Measurements from ENCODE around the gene BDNF. TPM values are rescaled to one million over a fixed set of nuclear protein-coding genes. Genes with fewer than 3 reads are reported as not detected.

Gene BDNF
- total RNA-seq, 1 experiment from 2014 or later = 6.3 TPM

DNA sequence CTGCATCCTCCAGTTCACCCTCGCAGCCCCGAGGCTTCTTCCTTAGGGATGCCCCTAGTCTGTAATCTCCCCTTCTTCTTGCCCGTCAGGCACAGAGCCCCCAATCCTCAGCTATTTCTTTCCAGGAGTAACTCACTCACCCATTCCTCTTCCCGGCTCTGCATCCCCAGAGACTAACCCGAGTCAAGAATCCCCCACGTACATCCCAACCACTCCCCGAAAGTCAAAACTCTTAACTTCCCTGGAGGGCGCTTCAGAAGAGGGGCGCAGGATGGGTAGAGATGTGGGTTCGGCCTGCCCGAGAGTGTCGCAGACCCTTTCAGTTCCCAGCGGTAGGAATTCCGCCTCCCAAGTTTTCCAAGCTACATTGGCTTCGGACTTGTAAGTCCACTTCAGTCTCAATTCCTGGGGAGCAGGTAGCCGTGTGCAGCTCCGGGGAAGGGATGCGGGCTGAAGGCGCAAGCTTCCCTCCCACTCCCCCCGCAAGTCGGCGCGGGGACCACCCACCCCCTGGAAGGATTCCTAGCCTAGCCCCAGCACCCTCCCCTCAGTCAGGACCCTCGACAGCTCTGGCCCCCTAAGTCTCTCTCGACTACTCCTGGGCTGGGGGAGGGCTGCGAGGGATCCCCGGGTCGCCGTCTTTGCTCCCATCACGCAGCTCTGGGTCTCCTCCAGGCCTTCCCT is 871 bp downstream of the BDNF start:
- ChIA-PET CTCF (interaction anchor here (0.6 to 8.9 kb wide), 57 partner anchors 10 to 1937 kb away, joined by 3 to 139 read pairs (median 4); partner anchors contain the start of genes KIF18A, LIN7C and METTL15), POLR2A (interaction anchor here (0.6 to 6.6 kb wide), 16 partner anchors 19 to 1635 kb away, joined by 3 to 68 read pairs (median 3); partner anchors contain the start of genes KIF18A, LIN7C and METTL15)
- peak; percentile 55 for DNase-seq (ENCODE audit: unreplicated experiment)
- Mint-ChIP-seq H3K36me3 (ENCODE audit: insufficient read depth, unreplicated experiment) (no peaks in the 10 kb centered on the region), H3K9me3 (ENCODE audit: unreplicated experiment) (no peaks in the 10 kb centered on the region), H3K27me3 (ENCODE audit: insufficient read depth, unreplicated experiment) (no peaks in the 10 kb centered on the region), H3K4me1 (ENCODE audit: insufficient read depth, unreplicated experiment) (peaks cover 11% of the 10 kb centered on the region), H3K27ac (ENCODE audit: low read depth, unreplicated experiment) (peak overlapping the region; percentile 82), H3K4me3 (ENCODE audit: unreplicated experiment) (peak overlapping the region; percentile 97)
- TF ChIP-seq, protein P1, sequence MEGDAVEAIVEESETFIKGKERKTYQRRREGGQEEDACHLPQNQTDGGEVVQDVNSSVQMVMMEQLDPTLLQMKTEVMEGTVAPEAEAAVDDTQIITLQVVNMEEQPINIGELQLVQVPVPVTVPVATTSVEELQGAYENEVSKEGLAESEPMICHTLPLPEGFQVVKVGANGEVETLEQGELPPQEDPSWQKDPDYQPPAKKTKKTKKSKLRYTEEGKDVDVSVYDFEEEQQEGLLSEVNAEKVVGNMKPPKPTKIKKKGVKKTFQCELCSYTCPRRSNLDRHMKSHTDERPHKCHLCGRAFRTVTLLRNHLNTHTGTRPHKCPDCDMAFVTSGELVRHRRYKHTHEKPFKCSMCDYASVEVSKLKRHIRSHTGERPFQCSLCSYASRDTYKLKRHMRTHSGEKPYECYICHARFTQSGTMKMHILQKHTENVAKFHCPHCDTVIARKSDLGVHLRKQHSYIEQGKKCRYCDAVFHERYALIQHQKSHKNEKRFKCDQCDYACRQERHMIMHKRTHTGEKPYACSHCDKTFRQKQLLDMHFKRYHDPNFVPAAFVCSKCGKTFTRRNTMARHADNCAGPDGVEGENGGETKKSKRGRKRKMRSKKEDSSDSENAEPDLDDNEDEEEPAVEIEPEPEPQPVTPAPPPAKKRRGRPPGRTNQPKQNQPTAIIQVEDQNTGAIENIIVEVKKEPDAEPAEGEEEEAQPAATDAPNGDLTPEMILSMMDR (IDR thresholded peaks at IDR 0.05; ENCODE audit: unreplicated experiment) = no peak
- intact Hi-C loops (cut with micrococcal nuclease) = loop anchor here (1.0 to 10.0 kb wide), 6 partner anchors 829 to 1735 kb away; no protein-coding TSS in a partner anchor
- no TSS peak for BruUV-seq (replicated peaks)

DNA sequence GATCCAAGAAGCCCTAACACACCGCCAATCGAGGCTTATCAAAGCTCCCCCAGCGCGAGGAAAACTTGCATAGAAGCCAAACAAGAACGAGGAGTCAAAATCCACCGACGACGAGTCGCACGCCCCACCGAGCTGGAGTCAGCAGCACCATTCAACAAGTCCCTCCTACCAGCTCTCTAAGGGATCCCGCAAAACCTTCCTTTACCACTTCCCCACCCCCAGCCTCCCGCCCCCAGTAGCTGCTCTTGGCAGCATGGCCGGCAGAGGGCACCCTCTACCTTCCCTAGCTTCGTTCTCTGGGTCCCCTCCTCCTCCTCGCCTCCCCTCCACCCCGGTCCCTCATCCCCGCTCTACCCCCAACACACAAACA is 1.4 kb downstream of the BDNF start:
- ChIA-PET CTCF (interaction anchor here (0.6 to 8.9 kb wide), 55 partner anchors 10 to 1645 kb away, joined by 3 to 139 read pairs (median 4); partner anchors contain the start of genes KIF18A, LIN7C and METTL15), POLR2A (interaction anchor here (0.6 to 6.6 kb wide), 14 partner anchors 19 to 1635 kb away, joined by 3 to 68 read pairs (median 3); partner anchors contain the start of genes KIF18A, LIN7C and METTL15)
- H3K4me1 Mint-ChIP-seq (ENCODE audit: insufficient read depth, unreplicated experiment) = peaks cover 11% of the 10 kb centered on the region
- BruUV-seq (replicated peaks) = no TSS peak
- peak overlapping the region; percentile 97 for H3K4me3 Mint-ChIP-seq (ENCODE audit: unreplicated experiment)
- no peaks in the 10 kb centered on the region for H3K36me3 Mint-ChIP-seq (ENCODE audit: insufficient read depth, unreplicated experiment)
- no peaks in the 10 kb centered on the region for H3K9me3 Mint-ChIP-seq (ENCODE audit: unreplicated experiment)
- H3K27ac Mint-ChIP-seq (ENCODE audit: low read depth, unreplicated experiment) = no peak overlapping the region
- DNase-seq (ENCODE audit: unreplicated experiment) = peak; percentile 89
- intact Hi-C loops (cut with micrococcal nuclease) = loop anchor here (1.0 to 10.0 kb wide), 6 partner anchors 830 to 1736 kb away; no protein-coding TSS in a partner anchor
- TF ChIP-seq, protein P1 (IDR thresholded peaks at IDR 0.05; ENCODE audit: unreplicated experiment) = peak; percentile 84
- no peaks in the 10 kb centered on the region for H3K27me3 Mint-ChIP-seq (ENCODE audit: insufficient read depth, unreplicated experiment)

DNA sequence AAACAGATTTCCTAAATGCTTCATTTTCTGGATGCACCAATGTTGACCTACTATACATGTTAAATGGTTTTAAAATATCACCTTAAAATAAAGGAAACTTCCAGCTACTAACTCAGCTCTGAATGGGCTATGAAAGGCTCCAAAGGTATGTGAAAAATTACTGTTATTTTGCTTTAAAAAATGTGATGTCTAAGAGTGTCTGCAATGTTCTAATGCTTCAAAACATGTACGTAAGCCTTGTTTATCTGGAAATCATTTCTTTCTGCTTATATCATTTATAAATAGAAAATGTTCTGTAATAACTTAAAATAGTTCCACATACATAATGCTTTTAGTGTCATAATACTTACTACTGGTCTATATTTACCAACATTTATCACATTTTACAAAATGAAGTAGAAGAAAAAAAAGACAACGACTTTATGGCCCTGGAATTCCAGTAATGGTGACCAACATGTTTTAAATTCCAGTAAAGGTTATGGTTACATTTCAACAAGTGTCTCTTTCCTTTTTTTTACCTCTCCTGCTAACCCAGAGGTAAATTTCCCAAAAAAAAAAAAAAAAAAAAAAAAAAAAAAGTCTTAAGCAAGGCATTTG is 2.5 kb downstream of the BDNF start:
- H3K27ac Mint-ChIP-seq (ENCODE audit: low read depth, unreplicated experiment) = no peak overlapping the region
- POLR2A ChIA-PET = interaction anchor here (0.5 to 0.7 kb wide), 2 partner anchors 457 to 823 kb away, joined by 4 to 5 read pairs; no protein-coding TSS in a partner anchor
- TF ChIP-seq, protein P1 (IDR thresholded peaks at IDR 0.05; ENCODE audit: unreplicated experiment) = no peak
- no peak for DNase-seq (ENCODE audit: unreplicated experiment)
- H3K36me3 Mint-ChIP-seq (ENCODE audit: insufficient read depth, unreplicated experiment) = no peaks in the 10 kb centered on the region
- H3K4me1 Mint-ChIP-seq (ENCODE audit: insufficient read depth, unreplicated experiment) = peaks cover 5% of the 10 kb centered on the region
- H3K4me3 Mint-ChIP-seq (ENCODE audit: unreplicated experiment) = no peak overlapping the region
- H3K9me3 Mint-ChIP-seq (ENCODE audit: unreplicated experiment) = no peaks in the 10 kb centered on the region
- H3K27me3 Mint-ChIP-seq (ENCODE audit: insufficient read depth, unreplicated experiment) = no peaks in the 10 kb centered on the region
- BruUV-seq (replicated peaks) = no TSS peak
- CTCF ChIA-PET = interaction anchor here (0.6 to 4.2 kb wide), 12 partner anchors 8 to 1734 kb away, joined by 3 to 51 read pairs (median 4); no protein-coding TSS in a partner anchor
- intact Hi-C loops (cut with micrococcal nuclease) = loop anchor here (2.0 to 10.0 kb wide), 2 partner anchors 831 to 1737 kb away; no protein-coding TSS in a partner anchor

DNA sequence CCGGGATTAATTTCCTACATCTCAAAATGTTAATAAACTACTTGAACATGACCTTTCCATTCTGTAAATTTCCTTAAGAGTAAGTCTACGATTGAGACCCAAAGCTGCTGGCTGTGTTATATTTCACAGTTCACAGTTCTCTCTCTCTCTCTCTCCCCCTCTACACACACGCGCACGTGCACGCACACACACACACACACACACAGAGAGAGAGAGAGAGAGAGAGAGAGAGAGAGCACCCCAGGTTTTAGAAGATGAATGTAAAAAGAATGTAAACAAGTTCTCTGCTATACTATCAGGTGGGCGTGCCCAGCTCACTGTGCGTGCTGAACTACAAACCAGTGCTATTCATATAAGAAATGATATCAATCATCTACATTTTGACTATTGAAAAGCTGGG is 3.3 kb downstream of the BDNF start:
- Mint-ChIP-seq H3K27me3 (ENCODE audit: insufficient read depth, unreplicated experiment) (no peaks in the 10 kb centered on the region), H3K36me3 (ENCODE audit: insufficient read depth, unreplicated experiment) (no peaks in the 10 kb centered on the region), H3K4me3 (ENCODE audit: unreplicated experiment) (no peak overlapping the region), H3K9me3 (ENCODE audit: unreplicated experiment) (no peaks in the 10 kb centered on the region), H3K27ac (ENCODE audit: low read depth, unreplicated experiment) (no peak overlapping the region), H3K4me1 (ENCODE audit: insufficient read depth, unreplicated experiment) (peaks cover 5% of the 10 kb centered on the region)
- ChIA-PET CTCF (interaction anchor here (0.6 to 4.2 kb wide), 15 partner anchors 9 to 1735 kb away, joined by 3 to 51 read pairs (median 4); no protein-coding TSS in a partner anchor), POLR2A (interaction anchor here (0.5 to 0.7 kb wide), 4 partner anchors 458 to 1663 kb away, joined by 3 to 5 read pairs (median 3); no protein-coding TSS in a partner anchor)
- no peak for DNase-seq (ENCODE audit: unreplicated experiment)
- TF ChIP-seq, protein P1 (IDR thresholded peaks at IDR 0.05; ENCODE audit: unreplicated experiment) = no peak
- intact Hi-C loops (cut with micrococcal nuclease) = loop anchor here (10.0 kb wide), 1 partner anchor 1738 kb away; no protein-coding TSS in a partner anchor
- BruUV-seq (replicated peaks) = TSS peak; percentile 9
